ENCODE results near the gene ZBTB22.

Gene ZBTB22

GRCh38 chr6:33324125-33324524 lies 6.6 kb upstream of the ZBTB22 start:
- no peak for DNase-seq

- DNase-seq = peak; percentile 53
These were observed 6.0 kb upstream of the ZBTB22 start for GRCh38 chr6:33323623-33323948.

- DNase-seq = no peak
These were observed 3.7 kb upstream of the ZBTB22 start for GRCh38 chr6:33321227-33321626.

- DNase-seq = no peak
These were observed 3.0 kb upstream of the ZBTB22 start for GRCh38 chr6:33320315-33321181.

- DNase-seq = no peak
These were observed 2.4 kb upstream of the ZBTB22 start for GRCh38 chr6:33319939-33320314.

GRCh38 chr6:33318426-33319073 lies 1.0 kb upstream of the ZBTB22 start:
- DNase-seq = no peak

GRCh38 chr6:33317419-33317668 lies 200 bp downstream of the ZBTB22 start:
- DNase-seq = no peak

GRCh38 chr6:33316603-33317418 lies 733 bp downstream of the ZBTB22 start:
- no peak for DNase-seq

- no peak for DNase-seq
These were observed 1.5 kb downstream of the ZBTB22 start for GRCh38 chr6:33315793-33316602.

GRCh38 chr6:33314943-33315792 lies 2.4 kb downstream of the ZBTB22 start:
- no peak for DNase-seq

GRCh38 chr6:33314515-33314942 lies 3.0 kb downstream of the ZBTB22 start:
- peak; percentile 39 for DNase-seq

GRCh38 chr6:33313709-33314514 lies 3.6 kb downstream of the ZBTB22 start, which contains the start of gene TAPBP:
TAPBP (minus strand) TSS chr6:33314078; CDS start chr6:33314041, 37 bp downstream.
- peak; percentile 39 for DNase-seq

GRCh38 chr6:33313105-33313708 lies 4.3 kb downstream of the ZBTB22 start:
- DNase-seq = peak; percentile 47

- DNase-seq = peak; percentile 93
These were observed 5.0 kb downstream of the ZBTB22 start for GRCh38 chr6:33312361-33313104.

- no peak for DNase-seq
These were observed 11.2 kb downstream of the ZBTB22 start for GRCh38 chr6:33306356-33306755.

- no peak for DNase-seq
These were observed 12.5 kb downstream of the ZBTB22 start for GRCh38 chr6:33305052-33305451.

- no peak for DNase-seq
These were observed 13.3 kb downstream of the ZBTB22 start for GRCh38 chr6:33304216-33304615.

- no peak for DNase-seq
These were observed 15.7 kb downstream of the ZBTB22 start for GRCh38 chr6:33301877-33302276.

- DNase-seq = peak; percentile 93
These were observed 18.2 kb downstream of the ZBTB22 start for GRCh38 chr6:33299237-33299944.

Measured in NCI-H345 (cell line).